Measurements from ENCODE around the gene MMP19.

DNA sequence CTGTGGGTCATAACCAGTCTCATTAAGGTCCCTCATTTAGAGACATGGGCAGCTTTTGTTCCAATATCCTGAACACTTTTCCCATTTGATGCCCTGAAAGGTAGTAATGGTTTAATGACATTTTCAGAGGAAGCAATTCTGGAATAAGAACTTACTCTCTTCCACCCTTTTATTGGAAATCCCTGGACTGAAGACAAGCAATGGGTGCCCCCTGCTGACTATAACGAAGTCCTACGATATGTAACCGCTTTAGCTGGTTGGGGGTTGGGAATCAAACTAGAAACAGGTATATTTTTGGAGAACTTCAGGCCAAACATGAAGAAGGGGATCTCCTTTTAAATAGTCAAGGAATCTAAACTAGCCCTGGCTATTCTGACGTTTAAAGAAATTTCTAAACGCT is 45.7 kb downstream of the MMP19 start:
- TF ChIP-seq, protein P1, sequence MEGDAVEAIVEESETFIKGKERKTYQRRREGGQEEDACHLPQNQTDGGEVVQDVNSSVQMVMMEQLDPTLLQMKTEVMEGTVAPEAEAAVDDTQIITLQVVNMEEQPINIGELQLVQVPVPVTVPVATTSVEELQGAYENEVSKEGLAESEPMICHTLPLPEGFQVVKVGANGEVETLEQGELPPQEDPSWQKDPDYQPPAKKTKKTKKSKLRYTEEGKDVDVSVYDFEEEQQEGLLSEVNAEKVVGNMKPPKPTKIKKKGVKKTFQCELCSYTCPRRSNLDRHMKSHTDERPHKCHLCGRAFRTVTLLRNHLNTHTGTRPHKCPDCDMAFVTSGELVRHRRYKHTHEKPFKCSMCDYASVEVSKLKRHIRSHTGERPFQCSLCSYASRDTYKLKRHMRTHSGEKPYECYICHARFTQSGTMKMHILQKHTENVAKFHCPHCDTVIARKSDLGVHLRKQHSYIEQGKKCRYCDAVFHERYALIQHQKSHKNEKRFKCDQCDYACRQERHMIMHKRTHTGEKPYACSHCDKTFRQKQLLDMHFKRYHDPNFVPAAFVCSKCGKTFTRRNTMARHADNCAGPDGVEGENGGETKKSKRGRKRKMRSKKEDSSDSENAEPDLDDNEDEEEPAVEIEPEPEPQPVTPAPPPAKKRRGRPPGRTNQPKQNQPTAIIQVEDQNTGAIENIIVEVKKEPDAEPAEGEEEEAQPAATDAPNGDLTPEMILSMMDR (IDR thresholded peaks at IDR 0.05), result peak in 3 of 6 experiments; percentile 44 to 49 (median 45)
- no peak for TF ChIP-seq POLR2A (IDR thresholded peaks at IDR 0.05)

Data from Peyer's patch (tissue), 4 donors.